Measurements from ENCODE around the gene ZBED3. TPM values are rescaled to one million over a fixed set of nuclear protein-coding genes. Genes with fewer than 3 reads are reported as not detected.
"Not testable (repeated sequence)": the region's sequence is repeated elsewhere in the genome, so short reads cannot be mapped to it uniquely, and the experiment has no call there.

ZBED3 gene, protein sequence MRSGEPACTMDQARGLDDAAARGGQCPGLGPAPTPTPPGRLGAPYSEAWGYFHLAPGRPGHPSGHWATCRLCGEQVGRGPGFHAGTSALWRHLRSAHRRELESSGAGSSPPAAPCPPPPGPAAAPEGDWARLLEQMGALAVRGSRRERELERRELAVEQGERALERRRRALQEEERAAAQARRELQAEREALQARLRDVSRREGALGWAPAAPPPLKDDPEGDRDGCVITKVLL
- total RNA-seq, result 7.6 TPM

DNA sequence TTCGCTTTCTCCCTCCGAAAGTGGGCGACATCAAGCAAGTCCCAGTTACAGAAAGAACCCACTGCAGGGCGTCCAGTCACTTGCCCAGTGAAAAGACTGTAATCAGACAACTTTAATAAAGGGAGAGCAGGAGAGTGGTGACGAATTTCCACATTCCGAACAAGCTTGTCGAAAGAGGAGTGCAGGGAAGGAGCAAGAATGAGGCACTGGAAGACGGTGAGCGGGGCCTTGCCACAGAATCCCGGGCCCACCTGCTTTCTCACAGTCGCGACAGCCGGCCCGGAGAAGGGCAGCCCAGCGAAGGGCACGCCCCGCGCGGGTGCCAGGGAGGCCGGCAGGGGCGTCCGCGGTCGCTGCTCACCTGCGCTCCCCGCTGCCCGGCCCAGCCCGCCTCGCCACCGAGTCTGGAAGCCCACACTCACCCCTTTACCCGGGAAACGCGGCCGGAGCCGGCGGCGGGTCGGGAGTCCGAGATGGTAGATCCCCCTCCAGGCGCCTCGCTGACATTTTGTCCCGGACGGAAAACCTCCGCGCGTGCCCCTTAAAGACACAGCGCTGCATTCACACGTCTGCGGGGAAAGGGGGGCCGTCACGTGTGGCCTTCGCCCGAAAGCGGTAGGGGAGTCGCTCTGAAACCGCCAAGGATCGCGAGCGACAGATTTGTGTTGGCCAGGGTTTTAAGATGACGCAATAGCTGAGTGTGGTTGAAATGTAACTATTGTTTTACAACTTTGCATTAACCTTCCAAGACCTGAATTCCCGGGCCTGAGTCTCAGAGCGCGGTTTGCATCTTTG, at the start of gene ZBED3:
ZBED3 (minus strand) TSS at position 597 of the 795 bp plus-strand sequence. CDS start 9,407 bp downstream, outside the sequence.
- DNase-seq (ENCODE audit: low spot score), result peak; percentile 83
- intact Hi-C loops (cut with DNase I), result no loop called here
- ATAC-seq, result peak; percentile 88

DNA sequence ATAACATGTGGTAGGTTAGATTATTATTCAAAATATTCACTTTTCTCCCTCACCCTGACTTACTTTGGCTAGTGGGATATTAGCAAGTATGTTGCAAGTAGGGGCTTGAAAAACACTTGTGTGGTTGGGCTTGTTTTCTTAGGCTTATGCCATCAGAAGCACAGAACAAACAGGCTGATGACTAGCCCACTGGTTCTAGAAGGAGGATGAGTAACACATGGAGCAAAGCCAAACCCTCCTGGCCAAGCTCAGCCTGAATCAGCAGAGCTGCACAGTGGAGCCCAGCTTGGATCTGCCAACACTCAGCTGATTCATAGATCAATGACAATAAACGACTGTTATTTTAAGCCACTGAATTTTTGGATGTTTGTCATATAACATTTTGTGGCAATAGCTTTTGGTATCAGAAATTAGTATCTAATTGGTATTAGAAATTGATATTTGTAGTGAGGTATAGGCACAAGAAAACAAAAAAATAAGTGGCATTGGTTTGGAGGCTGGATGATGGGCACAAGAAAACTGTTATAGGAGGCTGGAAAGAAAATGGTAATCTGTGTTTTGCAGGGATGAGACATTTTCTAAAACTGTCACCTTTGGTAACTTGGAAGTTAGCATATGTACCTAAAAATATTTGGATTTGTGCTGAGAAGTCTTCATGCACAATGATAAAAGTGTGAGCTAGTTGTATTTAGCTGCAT, 46.1 kb upstream of the ZBED3 start:
- intact Hi-C loops (cut with DNase I), result no loop called here
- ATAC-seq (peak; percentile 89), DNase-seq (ENCODE audit: low spot score) (peak; percentile 66)

DNA sequence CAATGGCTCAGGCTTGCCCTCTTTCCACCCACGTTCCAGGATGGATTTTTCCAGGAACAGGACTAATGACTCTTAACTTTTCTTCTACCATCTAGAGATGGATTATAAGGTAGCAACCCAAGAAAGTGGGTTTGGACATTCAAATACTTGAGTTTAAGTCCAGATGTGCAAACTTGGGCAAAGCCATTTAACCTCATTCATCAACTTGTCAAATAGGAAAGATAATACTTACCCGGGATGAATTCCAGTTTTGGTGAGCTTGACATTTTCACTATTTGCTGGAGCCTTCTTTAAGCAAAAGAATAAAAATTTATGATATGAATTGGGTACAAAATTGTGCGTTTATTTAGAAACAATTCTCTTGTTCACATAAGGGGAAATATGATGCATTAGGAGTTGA, 44.3 kb upstream of the ZBED3 start:
- no peak for DNase-seq (ENCODE audit: low spot score)
- intact Hi-C loops (cut with DNase I), result no loop called here
- ATAC-seq, result no peak

DNA sequence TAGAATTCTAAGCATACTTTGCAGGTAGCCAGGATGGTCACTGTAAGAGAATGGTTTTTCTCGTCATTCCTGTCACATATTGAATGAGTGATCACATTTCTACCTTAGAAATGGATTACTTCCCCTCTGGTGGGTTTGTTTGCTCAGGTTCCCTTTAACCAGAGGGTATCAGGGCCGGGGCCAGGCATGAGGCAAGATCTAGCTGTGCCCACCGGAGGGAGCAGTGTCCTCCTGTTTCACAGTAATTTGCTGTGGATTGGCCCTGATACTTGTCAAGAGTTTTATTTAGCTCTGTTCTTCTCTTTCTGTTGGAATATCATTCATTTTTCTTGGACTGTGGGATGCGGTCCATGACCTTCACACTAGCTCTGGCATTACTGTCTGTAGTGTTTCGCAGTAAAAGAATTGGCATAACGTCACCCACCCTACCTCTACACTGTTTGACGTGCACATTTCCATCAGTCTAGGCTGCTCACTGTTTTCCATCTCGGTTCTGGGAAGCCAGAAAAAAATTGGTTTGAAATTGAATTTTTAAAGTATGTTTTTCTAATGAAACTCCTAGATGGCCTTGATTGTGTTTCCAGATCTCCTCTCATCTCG, 42.4 kb upstream of the ZBED3 start:
- no peak for DNase-seq (ENCODE audit: low spot score)
- intact Hi-C loops (cut with DNase I), result no loop called here

DNA sequence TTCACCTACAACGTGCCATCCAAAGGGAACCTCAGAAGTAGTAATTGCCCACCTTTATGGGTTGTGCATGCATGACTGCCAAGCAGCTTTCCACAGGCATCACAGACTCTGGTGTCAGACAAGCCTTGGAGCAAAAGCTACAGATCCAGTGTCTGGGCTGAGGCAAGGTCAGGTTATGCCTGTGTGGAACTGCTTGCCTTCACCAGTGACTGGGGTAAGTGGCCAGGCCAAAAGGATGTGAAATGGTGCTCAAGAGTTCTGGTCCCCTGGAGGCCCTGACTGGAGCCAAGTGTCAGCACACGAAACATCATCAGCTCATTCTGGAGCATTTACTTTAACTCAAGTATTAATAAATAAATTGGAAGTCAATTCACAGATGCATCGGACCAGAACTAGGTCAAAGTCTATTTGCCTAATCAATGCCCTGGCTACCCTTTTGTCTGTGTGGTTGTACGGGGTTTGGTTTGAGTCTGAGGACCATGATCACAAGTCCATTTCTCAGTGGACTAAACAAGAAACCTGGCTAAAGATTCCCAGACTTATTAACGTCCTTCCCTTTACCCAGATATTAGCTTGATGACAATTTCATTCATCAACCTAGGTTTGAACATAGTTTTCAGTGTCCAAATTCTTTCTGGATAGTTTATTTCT, 41.5 kb upstream of the ZBED3 start:
- no peak for DNase-seq (ENCODE audit: low spot score)
- no peak for ATAC-seq
- intact Hi-C loops (cut with DNase I), result no loop called here

More for the DNA sequence above, 42.4 kb upstream of the ZBED3 start:
- ATAC-seq, result no peak

DNA sequence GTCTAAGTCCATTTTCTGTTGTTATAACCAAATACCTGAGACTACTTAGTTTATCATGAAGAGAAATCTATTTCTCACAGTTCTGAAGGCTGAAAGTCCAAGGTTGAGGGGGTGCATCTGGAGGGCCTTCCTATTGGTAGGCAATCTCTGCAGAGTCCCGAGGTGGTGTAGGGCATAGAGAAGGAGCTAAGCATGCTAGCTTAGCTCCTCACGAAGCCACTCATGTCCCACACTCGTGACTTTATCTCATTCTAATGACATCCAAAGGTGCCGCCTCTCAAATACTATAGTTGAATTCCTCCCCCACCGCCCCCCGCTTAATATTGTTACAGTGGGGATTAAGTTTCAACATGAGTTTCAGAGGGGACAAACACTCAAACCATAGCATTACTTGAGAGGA, 36.0 kb upstream of the ZBED3 start:
- DNase-seq (ENCODE audit: low spot score) (no peak), ATAC-seq (no peak)
- intact Hi-C loops (cut with DNase I), result no loop called here

DNA sequence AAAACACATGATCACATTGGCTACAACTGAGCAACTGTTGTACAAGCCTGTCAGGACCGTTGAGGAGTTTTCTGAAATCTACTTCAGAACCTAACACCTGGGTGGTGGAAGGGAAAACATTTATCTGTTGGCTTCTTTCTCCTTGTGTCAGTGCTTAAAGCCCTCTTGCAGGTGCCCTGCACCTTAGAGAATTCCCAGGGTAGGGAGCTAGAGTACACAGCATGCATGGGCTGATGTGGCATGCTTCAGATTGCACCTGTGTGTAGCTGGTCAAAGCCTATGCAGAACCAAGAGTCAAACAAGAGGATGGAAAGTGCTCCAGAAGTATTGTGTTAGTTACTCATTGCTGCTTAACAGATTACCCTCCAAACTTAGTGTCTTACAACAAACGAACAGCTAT, 33.6 kb upstream of the ZBED3 start:
- no peak for ATAC-seq
- no peak for DNase-seq (ENCODE audit: low spot score)
- intact Hi-C loops (cut with DNase I), result no loop called here

DNA sequence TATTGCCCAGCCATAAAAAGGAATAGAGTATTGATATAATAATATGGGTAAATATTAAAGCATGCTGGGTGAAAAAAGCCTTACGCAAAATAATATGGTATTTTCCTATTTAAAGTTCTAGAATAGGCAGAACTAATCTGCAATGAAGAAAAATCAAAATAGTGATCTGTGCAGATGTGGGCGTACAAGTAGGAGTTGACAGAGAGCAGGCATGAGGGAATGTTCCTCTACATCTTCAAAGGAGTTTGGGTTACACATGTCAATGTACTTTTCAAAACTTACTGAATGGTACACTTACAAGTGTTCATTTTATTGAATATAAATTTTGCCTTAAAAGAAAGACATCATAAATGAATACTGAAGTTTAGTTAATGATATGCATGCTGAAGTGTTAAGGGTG, 33.0 kb upstream of the ZBED3 start:
- intact Hi-C loops (cut with DNase I), result no loop called here
- DNase-seq (ENCODE audit: low spot score), result no peak
- ATAC-seq, result no peak

DNA sequence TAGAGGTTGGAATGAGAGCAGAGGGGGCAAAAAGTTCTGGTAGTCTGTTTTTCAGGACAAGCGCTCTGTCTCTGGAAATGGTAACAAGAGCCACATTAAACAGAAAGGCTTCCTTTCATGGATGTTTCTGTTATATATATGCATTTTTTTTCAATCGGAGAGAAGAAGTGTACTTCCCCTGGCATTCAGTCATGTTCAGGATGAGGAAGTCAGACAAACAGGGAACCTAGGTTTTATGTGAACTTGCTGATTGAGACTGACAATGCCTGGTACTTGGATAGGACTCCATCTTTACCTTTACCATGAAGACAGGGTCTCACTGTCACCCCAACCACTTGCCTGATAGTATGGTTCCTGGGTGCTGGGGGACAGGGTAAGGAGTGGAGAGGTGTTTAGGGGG, 30.1 kb upstream of the ZBED3 start:
- DNase-seq (ENCODE audit: low spot score) (no peak), ATAC-seq (no peak)
- intact Hi-C loops (cut with DNase I), result no loop called here

DNA sequence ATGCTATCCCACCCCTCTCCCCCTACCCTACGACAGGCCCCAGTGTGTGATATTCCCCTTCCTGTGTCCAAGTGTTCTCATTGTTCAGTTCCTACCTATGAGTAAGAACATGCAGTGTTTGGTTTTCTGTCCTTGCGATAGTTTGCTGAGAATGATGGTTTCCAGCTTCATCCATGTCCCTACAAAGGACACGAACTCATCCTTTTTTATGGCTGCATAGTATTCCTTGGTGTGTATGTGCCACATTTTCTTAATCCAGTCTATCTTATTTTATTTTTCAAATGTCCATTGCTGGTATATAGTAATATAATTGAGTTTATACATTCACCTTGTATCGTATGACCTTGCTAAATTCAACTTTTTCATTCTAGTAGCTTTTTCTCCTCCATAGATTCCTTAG, 19.9 kb upstream of the ZBED3 start:
- intact Hi-C loops (cut with DNase I); DNase-seq (ENCODE audit: low spot score); ATAC-seq: not testable (repeated sequence)

DNA sequence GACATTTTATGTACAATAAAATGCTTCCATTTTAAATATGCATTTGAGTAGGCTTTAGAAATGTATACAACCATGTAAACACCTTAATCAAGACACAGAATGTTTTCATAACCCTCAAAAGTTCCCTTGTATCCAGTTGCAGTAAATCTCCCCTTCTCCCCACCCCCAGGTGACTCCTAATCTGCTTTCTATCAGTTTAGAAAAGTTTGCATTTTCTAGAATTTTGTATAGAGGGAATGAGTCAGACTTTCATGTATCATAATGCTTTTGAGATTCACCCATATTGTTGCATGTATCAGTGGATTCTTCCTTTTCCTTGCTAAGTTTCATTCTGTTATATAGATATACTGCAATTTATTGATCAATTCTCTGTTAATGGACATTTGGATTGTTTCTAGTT, 17.7 kb upstream of the ZBED3 start:
- ATAC-seq (no peak), DNase-seq (ENCODE audit: low spot score) (no peak)
- intact Hi-C loops (cut with DNase I), result no loop called here

DNA sequence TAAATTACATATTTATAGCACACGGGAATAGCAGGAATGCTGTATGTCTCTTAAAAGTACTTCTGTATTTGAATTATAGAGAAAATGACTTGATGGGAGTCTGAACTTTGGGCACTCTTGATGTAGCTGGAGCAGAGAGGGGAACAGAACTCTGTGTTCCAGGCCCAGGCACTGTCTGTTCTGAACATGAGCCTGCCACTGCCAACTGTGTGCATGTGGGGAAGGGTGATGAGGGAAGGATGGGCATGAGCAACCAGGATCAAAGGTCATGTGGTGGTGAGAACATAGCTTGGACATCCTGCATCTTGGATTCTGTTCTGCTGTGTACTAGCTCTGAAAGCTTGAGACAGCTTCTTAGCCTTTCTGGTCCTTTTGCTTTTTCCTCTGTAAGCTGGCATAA, 16.4 kb upstream of the ZBED3 start:
- no peak for ATAC-seq
- intact Hi-C loops (cut with DNase I), result no loop called here
- DNase-seq (ENCODE audit: low spot score), result no peak

DNA sequence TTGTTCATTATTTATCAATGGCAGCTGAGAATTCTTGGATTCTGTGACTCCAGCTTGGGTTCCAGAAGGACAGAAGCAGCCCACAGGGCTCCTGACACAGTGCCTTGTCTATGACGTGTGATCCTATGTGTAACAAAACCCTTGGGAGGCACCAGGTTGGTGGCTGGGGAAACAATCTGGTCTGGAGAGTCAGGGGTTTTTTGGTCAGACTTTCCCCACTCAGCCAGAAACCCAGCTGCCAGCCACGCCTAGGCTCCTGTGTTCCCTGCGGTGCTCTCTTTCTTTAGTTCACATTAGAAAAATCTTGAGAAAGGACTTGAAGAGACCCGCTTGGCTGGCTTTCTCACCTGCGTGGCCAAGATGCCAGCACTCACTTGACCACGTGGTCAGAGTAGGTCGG, 15.5 kb upstream of the ZBED3 start:
- intact Hi-C loops (cut with DNase I), result no loop called here
- ATAC-seq (no peak), DNase-seq (ENCODE audit: low spot score) (no peak)

DNA sequence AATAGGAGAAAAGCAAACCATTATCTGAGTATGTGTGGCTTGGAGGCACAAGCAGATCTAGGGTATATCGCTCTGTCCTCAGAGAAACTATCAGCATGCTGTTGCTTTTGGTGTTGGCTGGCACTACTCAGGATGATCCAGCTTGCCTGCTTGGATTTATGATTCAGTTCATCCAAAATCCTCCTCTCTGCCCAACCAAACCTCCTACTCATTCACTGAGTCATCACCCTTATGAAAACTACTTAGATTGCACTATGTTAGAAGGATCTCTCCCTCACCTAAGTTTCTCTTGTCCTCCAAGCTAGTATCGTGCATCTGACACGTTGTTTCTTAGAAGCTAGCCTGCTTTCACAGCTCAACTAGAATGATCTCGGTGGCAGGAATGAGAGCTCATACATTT, 14.2 kb upstream of the ZBED3 start:
- intact Hi-C loops (cut with DNase I), result no loop called here
- ATAC-seq (no peak), DNase-seq (ENCODE audit: low spot score) (no peak)

DNA sequence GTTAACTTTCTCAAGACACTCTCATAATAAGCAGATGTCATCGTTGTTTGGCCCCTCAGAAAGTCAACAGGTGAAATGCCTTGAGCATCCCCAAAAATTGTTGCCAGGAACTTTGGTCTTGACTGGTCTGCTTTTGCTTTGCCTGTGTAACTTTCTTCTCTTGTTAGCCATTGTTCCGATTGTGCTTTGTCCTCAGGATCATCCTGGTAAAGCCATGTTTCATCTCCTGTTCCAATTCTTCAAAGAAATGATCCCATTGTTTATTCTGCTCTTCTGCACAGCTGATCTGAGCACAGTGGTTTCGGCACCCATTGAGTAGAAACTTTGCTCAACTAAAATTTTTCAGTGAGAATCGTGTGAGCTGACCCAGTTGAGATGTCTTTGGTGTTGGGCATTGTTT, 8.1 kb upstream of the ZBED3 start:
- intact Hi-C loops (cut with DNase I), result no loop called here
- ATAC-seq, result no peak
- no peak for DNase-seq (ENCODE audit: low spot score)

DNA sequence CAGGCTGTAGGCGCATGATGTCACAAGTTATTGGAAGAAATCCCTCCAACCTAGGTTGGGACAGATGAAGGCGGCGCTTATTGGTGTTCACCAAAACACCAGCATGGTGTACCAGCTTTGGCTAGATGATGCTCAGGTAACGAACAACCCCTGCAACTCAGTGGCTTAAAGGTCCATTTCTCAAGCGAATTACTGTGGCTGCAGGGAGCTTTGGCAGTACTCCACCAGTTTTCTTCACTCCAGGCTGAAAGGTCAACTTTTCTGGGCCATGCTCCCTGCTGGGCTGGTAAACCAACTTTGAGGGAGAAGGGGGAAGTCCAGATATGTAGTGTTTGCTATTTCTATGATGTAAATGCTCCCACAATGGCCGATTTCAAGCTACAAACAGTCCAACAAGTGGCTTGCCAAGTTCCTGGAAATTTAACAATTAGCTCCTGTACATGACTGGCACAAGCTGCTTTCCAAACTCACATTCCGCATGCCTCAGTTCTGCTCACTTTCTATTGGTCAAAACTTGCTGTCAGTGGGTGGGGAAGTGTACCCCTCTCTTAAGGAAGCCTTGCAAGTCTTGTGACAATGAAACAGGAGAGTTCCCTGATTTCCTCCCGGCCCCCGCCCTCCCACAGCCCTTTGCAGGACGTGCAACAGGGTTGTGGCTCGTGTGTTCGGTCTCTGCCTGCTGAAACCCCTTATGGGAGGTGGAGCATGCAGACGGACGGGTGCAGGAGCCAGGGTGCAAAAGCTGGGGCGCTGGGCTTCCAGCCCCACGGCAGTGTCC, 588 bp upstream of the ZBED3 start:
- DNase-seq (ENCODE audit: low spot score), result peak; percentile 65

DNA sequence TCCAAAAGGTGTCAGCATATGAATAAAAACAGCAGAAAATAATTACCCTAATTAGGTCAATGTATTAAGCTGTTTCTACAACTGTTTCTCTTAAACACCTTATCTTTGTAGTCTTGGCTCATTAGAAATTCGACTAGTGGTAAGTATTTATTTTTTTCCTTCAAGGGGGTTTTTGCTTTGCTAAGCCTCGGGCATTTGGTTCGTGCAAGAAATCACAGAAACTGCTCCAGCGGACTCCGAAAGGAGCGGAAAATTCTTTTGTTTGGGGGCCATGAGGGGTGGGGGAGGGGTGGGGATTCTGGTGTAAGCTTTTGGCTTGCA, 757 bp downstream of the ZBED3 start:
- no peak for ATAC-seq
- intact Hi-C loops (cut with DNase I), result no loop called here
- DNase-seq (ENCODE audit: low spot score), result no peak

More for the DNA sequence above, 588 bp upstream of the ZBED3 start:
- peak; percentile 74 for ATAC-seq
- intact Hi-C loops (cut with DNase I), result no loop called here

DNA sequence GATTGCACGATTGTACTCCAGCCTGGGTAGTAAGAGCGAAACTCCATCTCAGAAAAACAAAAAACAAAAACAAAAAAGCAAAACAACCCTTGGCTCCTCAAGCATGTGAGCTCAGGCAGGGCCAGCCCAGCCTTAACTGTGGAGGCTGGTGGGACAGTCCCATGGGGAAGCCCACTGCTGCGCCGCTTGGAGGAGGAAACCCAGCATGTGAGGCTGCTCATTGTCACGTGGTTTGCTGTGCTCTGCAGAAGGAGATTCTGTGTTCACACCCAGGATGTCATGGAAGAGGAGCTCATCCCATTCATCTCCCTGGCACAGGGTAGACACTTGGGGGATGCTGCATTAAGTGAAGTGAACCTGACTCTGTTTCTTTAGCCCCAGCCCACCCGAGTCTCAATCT, 4.0 kb downstream of the ZBED3 start:
- no peak for ATAC-seq
- DNase-seq (ENCODE audit: low spot score), result no peak
- intact Hi-C loops (cut with DNase I), result no loop called here

DNA sequence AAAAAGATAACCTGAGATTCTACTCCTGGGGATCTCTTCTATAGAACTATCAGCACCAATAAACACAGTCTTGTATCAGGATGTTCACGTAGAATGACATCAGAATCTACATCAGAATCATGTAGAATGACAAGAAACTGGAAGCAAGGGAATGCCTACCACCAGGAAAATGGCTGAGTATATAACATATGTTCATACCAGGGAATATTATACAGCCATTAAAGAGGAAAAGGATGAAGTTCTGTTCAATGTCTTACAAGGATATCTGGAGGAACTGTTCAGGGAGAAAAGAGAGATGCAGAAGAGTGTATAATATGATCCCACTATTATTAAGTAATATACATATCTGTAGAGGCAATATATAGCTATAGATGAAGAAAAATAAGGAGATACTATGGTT, 4.8 kb downstream of the ZBED3 start:
- no peak for ATAC-seq
- intact Hi-C loops (cut with DNase I), result no loop called here
- DNase-seq (ENCODE audit: low spot score), result no peak
